HepG2 (cell line): ENCODE data around the gene CD40. TPM values are rescaled to one million over a fixed set of nuclear protein-coding genes. Genes with fewer than 3 reads are reported as not detected.

Experiments used
- ATF3 ChIP-seq: sonication (generic); formaldehyde crosslinking; IDR thresholded peaks from 2 replicates; pipeline ENCODE4 v1.4.0; 2020; ENCODE audit warnings: missing genetic modification reagents
- FOSL1 ChIP-seq: sonication (generic); formaldehyde crosslinking; IDR thresholded peaks from 2 replicates; pipeline ENCODE4 v1.9.0; 2021; ENCODE audit warnings: missing genetic modification reagents, borderline replicate concordance
- FOXA3 ChIP-seq: IDR thresholded peaks from 2 replicates; pipeline ENCODE4 v1.6.1; 2016; ENCODE audit warnings: missing genetic modification reagents, missing compliant biosample characterization
- HES4 ChIP-seq: sonication (generic); formaldehyde crosslinking; IDR thresholded peaks from 2 replicates; pipeline ENCODE4 v1.9.0; 2021; ENCODE audit warnings: mild to moderate bottlenecking, missing genetic modification reagents, borderline replicate concordance
- HOMEZ ChIP-seq: IDR thresholded peaks from 2 replicates; pipeline ENCODE4 v1.6.1; 2016; ENCODE audit warnings: low read depth
- KAT7 ChIP-seq: IDR thresholded peaks from 2 replicates; pipeline ENCODE4 v1.6.1; 2018; ENCODE audit warnings: borderline replicate concordance, missing compliant biosample characterization
- MTF1 ChIP-seq: sonication (generic); formaldehyde crosslinking; IDR thresholded peaks from 2 replicates; pipeline ENCODE4 v1.5.0; 2020; ENCODE audit warnings: missing genetic modification reagents
- NFYB ChIP-seq: sonication (generic); formaldehyde crosslinking; IDR thresholded peaks from 2 replicates; pipeline ENCODE4 v1.4.0; 2020; ENCODE audit warnings: missing genetic modification reagents
- RORA ChIP-seq: sonication (generic); formaldehyde crosslinking; IDR thresholded peaks from 2 replicates; pipeline ENCODE4 v1.5.0; 2020; ENCODE audit warnings: mild to moderate bottlenecking, missing genetic modification reagents, moderate library complexity
- SATB2 ChIP-seq: sonication (generic); formaldehyde crosslinking; IDR thresholded peaks from 2 replicates; pipeline ENCODE4 v1.5.0; 2020; ENCODE audit warnings: missing genetic modification reagents
- SIN3B ChIP-seq: fragments of 150-350 bp; IDR thresholded peaks from 2 replicates; pipeline ENCODE4 v1.6.1; 2014; ENCODE audit warnings: low read length
- SOX5 ChIP-seq: IDR thresholded peaks from 2 replicates; pipeline ENCODE4 v1.6.1; 2016; ENCODE audit warnings: borderline replicate concordance
- SP4 ChIP-seq: sonication (generic); formaldehyde crosslinking; IDR thresholded peaks from 2 replicates; pipeline ENCODE4 v1.8.1; 2023; ENCODE audit warnings: mild to moderate bottlenecking, missing genetic modification reagents
- TRIM24 ChIP-seq: sonication (generic); formaldehyde crosslinking; IDR thresholded peaks from 2 replicates; pipeline ENCODE4 v1.8.0; 2022; ENCODE audit warnings: mild to moderate bottlenecking, missing genetic modification reagents
- XBP1 ChIP-seq: sonication (generic); formaldehyde crosslinking; IDR thresholded peaks from 2 replicates; pipeline ENCODE4 v1.5.0; 2020; ENCODE audit warnings: missing genetic modification reagents
- ZIK1 ChIP-seq: sonication (generic); formaldehyde crosslinking; IDR thresholded peaks from 2 replicates; pipeline ENCODE4 v1.5.0; 2020; ENCODE audit warnings: mild to moderate bottlenecking, low read depth, missing genetic modification reagents, borderline replicate concordance
- ZNF138 ChIP-seq: sonication (generic); formaldehyde crosslinking; IDR thresholded peaks from 2 replicates; pipeline ENCODE4 v1.5.0; 2020; ENCODE audit warnings: mild to moderate bottlenecking, low read depth, missing genetic modification reagents
- ZNF407 ChIP-seq: sonication (generic); formaldehyde crosslinking; IDR thresholded peaks from one replicate; pipeline ENCODE4 v1.5.1; 2020; ENCODE audit warnings: mild to moderate bottlenecking, missing genetic modification reagents; ENCODE audit errors: not compliant biosample characterization
- ZNF580 ChIP-seq: IDR thresholded peaks from 2 replicates; pipeline ENCODE4 v1.6.1; 2016; ENCODE audit warnings: low read depth, borderline replicate concordance
- polyA plus RNA-seq, 8 experiments: library from polyadenylated mRNA; depleted of rRNA in 3 of 8; stranded (reverse) in 7 of 8; unstranded in 1 of 8; fragments of >200 nt; fragmentation: Illumina TruSeq in 4 of 8; extraction: Trizol in 4 of 8; gene quantifications; 2 replicates each; pipeline versions ENCODE4 v1.2.1 to v1.2.3, GENCODE V29; 2011 to 2016; ENCODE audit warnings: low read depth in 4 of 8, missing spikeins in 1 of 8, mixed read lengths in 1 of 8; ENCODE audit not compliant: insufficient read depth in 1 of 8
- total RNA-seq, 5 experiments: library from RNA; depleted of rRNA; stranded (reverse); fragments of >200 nt; fragmentation: Illumina TruSeq; extraction: Trizol; gene quantifications; 2 replicates each; pipeline ENCODE4 v1.2.3, GENCODE V29; 2016; ENCODE audit warnings: low read depth in 1 of 5

The CD40 gene
- total and polyA plus RNA-seq, 2 of the 13 experiments (the other 11 are each of a cell fraction or from before 2014, with no cell fraction given), result 4.6 to 13.4 TPM

GRCh38 chr20:46085179-46085851, 32.8 kb upstream of the CD40 start (continued):
- TF ChIP-seq ZNF580 (CRISPR knock-in tag) (no peak), FOXA3 (CRISPR knock-in tag) (peak; percentile 68), SOX5 (CRISPR knock-in tag) (peak; percentile 30; the same call in 1 of the 2 replicates), SP4 (CRISPR knock-in tag) (no peak), FOSL1 (CRISPR knock-in tag) (peak; percentile 78; the same call in 1 of the 2 replicates), ATF3 (CRISPR knock-in tag) (peak; percentile 80), HES4 (CRISPR knock-in tag) (no peak), MTF1 (CRISPR knock-in tag) (no peak), XBP1 (CRISPR knock-in tag) (no peak), ZIK1 (CRISPR knock-in tag) (no peak), SATB2 (CRISPR knock-in tag) (no peak), NFYB (no peak), KAT7 (CRISPR knock-in tag) (0 out of 2 replicates have a peak, but pooled peaks have one; percentile 48), RORA (CRISPR knock-in tag) (no peak), ZNF138 (no peak), SIN3B (no peak), ZNF407 (CRISPR knock-in tag) (no peak), TRIM24 (no peak), HOMEZ (CRISPR knock-in tag) (no peak)
